GM12872 (cell line): ENCODE data around the gene ADAM12.

Experiments
- TF ChIP-seq, protein P1 (sequence below): IDR thresholded peaks from 3 replicates; pipeline ENCODE4 v1.5.1; 2011; ENCODE audit warnings: low read depth, mild to moderate bottlenecking, low read length, moderate library complexity; ENCODE audit not compliant: insufficient read depth

Gene ADAM12

GRCh38 chr10:126393076-126393475, 4.8 kb upstream of the ADAM12 start:
- TF ChIP-seq, protein P1, sequence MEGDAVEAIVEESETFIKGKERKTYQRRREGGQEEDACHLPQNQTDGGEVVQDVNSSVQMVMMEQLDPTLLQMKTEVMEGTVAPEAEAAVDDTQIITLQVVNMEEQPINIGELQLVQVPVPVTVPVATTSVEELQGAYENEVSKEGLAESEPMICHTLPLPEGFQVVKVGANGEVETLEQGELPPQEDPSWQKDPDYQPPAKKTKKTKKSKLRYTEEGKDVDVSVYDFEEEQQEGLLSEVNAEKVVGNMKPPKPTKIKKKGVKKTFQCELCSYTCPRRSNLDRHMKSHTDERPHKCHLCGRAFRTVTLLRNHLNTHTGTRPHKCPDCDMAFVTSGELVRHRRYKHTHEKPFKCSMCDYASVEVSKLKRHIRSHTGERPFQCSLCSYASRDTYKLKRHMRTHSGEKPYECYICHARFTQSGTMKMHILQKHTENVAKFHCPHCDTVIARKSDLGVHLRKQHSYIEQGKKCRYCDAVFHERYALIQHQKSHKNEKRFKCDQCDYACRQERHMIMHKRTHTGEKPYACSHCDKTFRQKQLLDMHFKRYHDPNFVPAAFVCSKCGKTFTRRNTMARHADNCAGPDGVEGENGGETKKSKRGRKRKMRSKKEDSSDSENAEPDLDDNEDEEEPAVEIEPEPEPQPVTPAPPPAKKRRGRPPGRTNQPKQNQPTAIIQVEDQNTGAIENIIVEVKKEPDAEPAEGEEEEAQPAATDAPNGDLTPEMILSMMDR, result no peak

- TF ChIP-seq, protein P1, result no peak
Measured at GRCh38 chr10:126392469-126392868, 4.2 kb upstream of the ADAM12 start.

DNA sequence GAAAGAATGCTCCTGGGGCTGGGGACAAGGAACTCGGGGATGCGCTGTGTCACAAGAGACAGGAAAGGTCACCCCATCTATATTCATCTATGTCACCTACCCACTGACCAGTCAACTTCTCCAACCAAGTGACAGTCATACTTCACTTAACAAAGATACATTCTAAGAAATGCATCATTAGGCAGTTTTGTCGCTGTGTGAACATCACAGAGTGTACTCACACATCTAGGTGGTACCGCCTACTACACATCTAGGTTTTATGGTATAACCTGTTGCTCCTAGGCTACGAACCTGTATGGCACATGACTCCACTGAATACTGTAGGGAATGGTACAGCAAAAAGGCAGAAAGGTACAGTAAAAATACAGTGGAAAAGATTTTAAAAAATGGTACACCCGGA, 3.8 kb upstream of the ADAM12 start:
- TF ChIP-seq, protein P1, result no peak

- TF ChIP-seq, protein P1, result no peak
Measured at GRCh38 chr10:126391192-126391885, 3.1 kb upstream of the ADAM12 start.

DNA sequence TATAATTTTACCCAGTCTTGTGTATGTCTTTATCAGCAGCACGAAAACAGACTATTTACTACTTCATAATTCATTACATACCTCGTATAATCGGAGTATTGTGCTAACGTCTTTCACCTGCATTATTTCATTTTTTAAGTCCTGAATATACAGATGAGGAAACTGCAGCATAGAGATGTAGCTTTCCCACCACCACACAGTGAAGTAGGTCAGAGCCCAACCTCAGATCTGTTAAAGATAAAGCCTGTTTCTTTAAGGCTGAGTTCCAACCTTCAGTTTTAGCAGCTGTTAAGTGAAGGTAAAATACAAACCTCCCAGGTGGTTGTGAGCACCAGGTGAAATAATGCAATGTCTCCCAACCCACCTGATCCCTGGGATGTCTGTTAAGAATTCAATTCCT, 2.0 kb upstream of the ADAM12 start:
- TF ChIP-seq, protein P1, result no peak

GRCh38 chr10:126387041-126387921, 996 bp downstream of the ADAM12 start:
- TF ChIP-seq, protein P1, result 0 out of 3 replicates have a peak, but pooled peaks have one; percentile 30

- TF ChIP-seq, protein P1, result no peak
Measured at GRCh38 chr10:126384269-126384873, 3.9 kb downstream of the ADAM12 start.
